B cell (primary cell): Measurements from ENCODE around the gene DEGS1. TPM values are rescaled to one million over a fixed set of nuclear protein-coding genes. Genes with fewer than 3 reads are reported as not detected.

Experiments used
- ATAC-seq: fragments of 200-7000 bp; cut with Tn5 transposase; one replicate; pipeline ENCODE4 v1.10.0; 2021; ENCODE audit warnings: low read depth, mild to moderate bottlenecking, moderate number of reproducible peaks, moderate library complexity
- CTCF ChIA-PET: fragments of 350-600 bp; sonication (Branson Sonifier 250); formaldehyde crosslinking; loops from one replicate; lab custom pipeline; 2021; ENCODE audit warnings: antibody characterized with exemption, inconsistent platforms; lab: Charles Lee
- POLR2A ChIA-PET: fragments of 350-600 bp; sonication (Branson Sonifier 250); formaldehyde crosslinking; loops from one replicate; lab custom pipeline; 2021; ENCODE audit warnings: antibody characterized with exemption; lab: Charles Lee
- DNase-seq: peaks from one replicate; pipeline ENCODE4 v3.0.0; 2013
- H2AFZ ChIP-seq: 2 replicates; pipeline ENCODE4 v1.6.1; 2012; ENCODE audit warnings: mild to moderate bottlenecking, low read depth, low read length; ENCODE audit not compliant: insufficient read depth, poor library complexity, severe bottlenecking
- H3K27ac ChIP-seq, 2 donors: 1 replicate in 1 of 2; 2 replicates in 1 of 2; pipeline ENCODE4 v1.5.1; 2012 to 2013; ENCODE audit warnings: low read length in 2 of 2, mild to moderate bottlenecking in 2 of 2, moderate library complexity in 1 of 2
- H3K27me3 ChIP-seq, 4 experiments: fragments of 200-600 bp in 1 of 4; sonication (generic) in 1 of 4; replicated peaks in 1 of 4; 1 replicate in 2 of 4; 2 replicates in 2 of 4; pipeline versions ENCODE4 v1.6.1 to v1.7.0; 2013 to 2016; ENCODE audit warnings: low read length in 3 of 4, mild to moderate bottlenecking in 2 of 4, mixed read lengths in 1 of 4, moderate library complexity in 1 of 4; ENCODE audit not compliant: insufficient read depth in 4 of 4, control insufficient read depth in 3 of 4; ENCODE audit errors: control extremely low read depth in 1 of 4
- H3K36me3 ChIP-seq, 2 experiments: replicated peaks in 1 of 2; 1 replicate in 1 of 2; 2 replicates in 1 of 2; pipeline versions ENCODE4 v1.6.1 to v1.7.1; 2013; ENCODE audit warnings: low read length in 1 of 2; ENCODE audit not compliant: insufficient read depth in 2 of 2, control insufficient read depth in 1 of 2; ENCODE audit errors: control extremely low read depth in 1 of 2, extremely low read depth in 1 of 2
- H3K4me1 ChIP-seq, 2 donors: fragments of 200-600 bp in 1 of 2; sonication (generic) in 1 of 2; 1 replicate in 1 of 2; 2 replicates in 1 of 2; pipeline versions ENCODE4 v1.5.1 to v1.6.1; 2013 to 2017; ENCODE audit warnings: low read length in 2 of 2; ENCODE audit not compliant: control insufficient read depth in 2 of 2, insufficient read depth in 2 of 2
- H3K4me2 ChIP-seq: replicated peaks from 2 replicates; pipeline ENCODE3; 2012; ENCODE audit warnings: mild to moderate bottlenecking, low read depth, low read length; ENCODE audit not compliant: poor library complexity, severe bottlenecking
- H3K4me3 ChIP-seq, 5 experiments: fragments of 200-600 bp in 1 of 5; sonication (generic) in 1 of 5; 1 replicate in 3 of 5; 2 replicates in 2 of 5; pipeline versions ENCODE4 v1.5.1 to v1.7.0; 2011 to 2016; ENCODE audit warnings: low read length in 4 of 5, mild to moderate bottlenecking in 4 of 5, low read depth in 2 of 5, control low read depth in 1 of 5, moderate library complexity in 1 of 5; ENCODE audit not compliant: insufficient read depth in 1 of 5; ENCODE audit errors: control extremely low read depth in 1 of 5, extremely low read depth in 1 of 5
- H3K79me2 ChIP-seq: fragments of 200-600 bp; sonication (generic); one replicate; pipeline ENCODE4 v1.6.0; 2016; ENCODE audit warnings: low read length; ENCODE audit not compliant: control insufficient read depth, insufficient read depth
- H3K9ac ChIP-seq: fragments of 200-600 bp; sonication (generic); 2 replicates; pipeline ENCODE4 v1.6.1; 2017; ENCODE audit warnings: mild to moderate bottlenecking, low read length, moderate library complexity
- H3K9me3 ChIP-seq, 3 donors: one replicate each; pipeline versions ENCODE4 v1.6.1 to v1.7.1; 2013; ENCODE audit warnings: low read length in 2 of 3; ENCODE audit not compliant: control insufficient read depth in 2 of 3, insufficient read depth in 1 of 3; ENCODE audit errors: control extremely low read depth in 1 of 3
- H4K20me1 ChIP-seq: 2 replicates; pipeline ENCODE4 v1.6.0; 2012; ENCODE audit warnings: mild to moderate bottlenecking, low read length; ENCODE audit not compliant: insufficient read depth, control insufficient read depth, poor library complexity, severe bottlenecking
- H3K27ac Mint-ChIP-seq: one replicate; pipeline ENCODE4 v1.8.0; 2021; ENCODE audit warnings: mixed read lengths
- H3K27me3 Mint-ChIP-seq: one replicate; pipeline ENCODE4 v1.8.0; 2021; ENCODE audit warnings: mixed read lengths
- H3K4me1 Mint-ChIP-seq: one replicate; pipeline ENCODE4 v1.8.0; 2021; ENCODE audit warnings: mixed read lengths
- H3K4me3 Mint-ChIP-seq: one replicate; pipeline ENCODE4 v1.8.0; 2021; ENCODE audit warnings: mixed read lengths
- H3K9me3 Mint-ChIP-seq: one replicate; pipeline ENCODE4 v1.8.0; 2022; ENCODE audit warnings: mixed read lengths; ENCODE audit not compliant: insufficient read depth
- EZH2 ChIP-seq: IDR thresholded peaks from 2 replicates; pipeline ENCODE4 v1.6.1; 2012; ENCODE audit warnings: borderline replicate concordance, low read depth, mild to moderate bottlenecking, moderate library complexity, low read length; ENCODE audit not compliant: insufficient read depth, poor library complexity, severe bottlenecking
- WGBS: methylation state at CpG from one replicate; pipeline ENCODE4 v1.1.5; 2013; ENCODE audit warnings: missing lambda C conversion rate; ENCODE audit not compliant: insufficient coverage; 5-methylcytosine and 5-hydroxymethylcytosine counted together
- intact Hi-C: fragments of 100-400 bp; cut with micrococcal nuclease; formaldehyde crosslinking; loops from one replicate; pipeline ENCODE4 v1.10.0; 2022
- polyA plus RNA-seq: library from polyadenylated mRNA; depleted of rRNA; stranded (reverse); fragments of >200 nt; gene quantifications from 2 replicates; pipeline ENCODE4 v1.2.3, GENCODE V29; 2012
- total RNA-seq, 2 donors: library from RNA; stranded (reverse); fragments of 120-200 nt in 1 of 2; gene quantifications; 1 replicate in 1 of 2; 2 replicates in 1 of 2; pipeline versions ENCODE4 v1.2.3 to v1.2.4, GENCODE V29; 2013 to 2022
- TF ChIP-seq, protein P1 (sequence below): fragments of 200-600 bp; IDR thresholded peaks from one replicate; pipeline ENCODE4 v1.8.0; 2022; ENCODE audit warnings: antibody characterized with exemption, mild to moderate bottlenecking

The DEGS1 gene
- total and polyA plus RNA-seq, 2 donors (not counting 1 experiment from before 2014, with no cell fraction given) = 49.0 to 52.1 TPM

DNA sequence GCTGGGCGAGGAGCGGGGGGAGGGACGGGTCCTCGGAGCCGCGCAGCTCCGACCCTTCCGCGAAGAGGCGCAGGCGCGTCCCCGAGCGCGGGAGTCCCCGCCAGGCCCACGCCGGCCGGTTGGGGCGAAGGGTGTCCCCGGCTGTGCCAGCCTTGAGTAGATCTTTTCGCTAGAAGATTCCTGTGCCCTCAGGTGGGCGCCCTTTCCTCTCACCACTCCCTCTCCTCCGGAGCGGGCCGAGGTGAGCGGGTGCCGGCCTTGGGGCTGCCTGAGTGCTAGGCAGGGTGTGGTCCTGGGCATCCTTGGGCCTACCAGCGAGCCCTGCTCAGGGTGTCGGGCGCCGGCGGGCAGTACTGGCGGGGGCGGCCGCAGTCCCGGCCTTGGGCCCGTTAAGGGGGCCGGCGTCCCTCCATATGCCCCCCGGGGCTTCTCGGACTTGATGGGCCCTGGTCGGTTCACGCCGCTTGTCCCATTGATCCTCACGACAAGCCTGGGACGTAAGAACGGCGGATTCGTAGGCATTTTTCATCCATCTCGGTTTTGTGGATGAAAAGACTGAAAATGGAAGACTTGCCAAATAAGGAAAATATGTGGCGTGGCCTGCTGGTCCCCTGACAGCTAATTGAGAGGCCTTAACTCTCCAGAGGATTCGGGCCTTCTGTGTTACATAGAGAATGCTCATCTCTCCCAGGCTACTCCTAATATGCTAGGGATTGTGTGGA lies 712 bp downstream of the DEGS1 start:
- Histone ChIP-seq H2AFZ (peak overlapping the region; percentile 74), H3K4me1 (peaks cover 45 to 51% of the 10 kb centered on the region in 2 donors), H3K36me3 (peaks cover 0 to 1% of the 10 kb centered on the region in 2 experiments), H3K4me3 (peak overlapping the region; percentile 58 to 83 (median 81)), H3K27me3 (no peaks in the 10 kb centered on the region), H4K20me1 (peaks cover 46% of the 10 kb centered on the region), H3K9me3 (peaks cover 0 to 6% (median 0%) of the 10 kb centered on the region in 3 donors), H3K4me2 (peak overlapping the region; percentile 78), H3K9ac (peak overlapping the region; percentile 79), H3K27ac (peak overlapping the region; percentile 90 to 99), H3K79me2 (peaks cover 57% of the 10 kb centered on the region)
- H3K9me3 Mint-ChIP-seq = no peaks in the 10 kb centered on the region
- peak; percentile 86 for DNase-seq
- peak overlapping the region; percentile 94 for H3K27ac Mint-ChIP-seq
- no peaks in the 10 kb centered on the region for H3K27me3 Mint-ChIP-seq
- 1% methylated on average over 46 of the region's 53 CpGs for WGBS
- no peak for TF ChIP-seq EZH2
- TF ChIP-seq, protein P1, sequence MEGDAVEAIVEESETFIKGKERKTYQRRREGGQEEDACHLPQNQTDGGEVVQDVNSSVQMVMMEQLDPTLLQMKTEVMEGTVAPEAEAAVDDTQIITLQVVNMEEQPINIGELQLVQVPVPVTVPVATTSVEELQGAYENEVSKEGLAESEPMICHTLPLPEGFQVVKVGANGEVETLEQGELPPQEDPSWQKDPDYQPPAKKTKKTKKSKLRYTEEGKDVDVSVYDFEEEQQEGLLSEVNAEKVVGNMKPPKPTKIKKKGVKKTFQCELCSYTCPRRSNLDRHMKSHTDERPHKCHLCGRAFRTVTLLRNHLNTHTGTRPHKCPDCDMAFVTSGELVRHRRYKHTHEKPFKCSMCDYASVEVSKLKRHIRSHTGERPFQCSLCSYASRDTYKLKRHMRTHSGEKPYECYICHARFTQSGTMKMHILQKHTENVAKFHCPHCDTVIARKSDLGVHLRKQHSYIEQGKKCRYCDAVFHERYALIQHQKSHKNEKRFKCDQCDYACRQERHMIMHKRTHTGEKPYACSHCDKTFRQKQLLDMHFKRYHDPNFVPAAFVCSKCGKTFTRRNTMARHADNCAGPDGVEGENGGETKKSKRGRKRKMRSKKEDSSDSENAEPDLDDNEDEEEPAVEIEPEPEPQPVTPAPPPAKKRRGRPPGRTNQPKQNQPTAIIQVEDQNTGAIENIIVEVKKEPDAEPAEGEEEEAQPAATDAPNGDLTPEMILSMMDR = no peak
- peak overlapping the region; percentile 93 for H3K4me3 Mint-ChIP-seq
- ATAC-seq = peak; percentile 48
- ChIA-PET POLR2A (interaction anchor here (1.0 to 3.4 kb wide), 6 partner anchors 15 to 146 kb away, joined by 3 to 21 read pairs (median 9); partner anchors contain the start of gene NVL), CTCF (interaction anchor here (1.0 to 2.7 kb wide), 6 partner anchors 9 to 150 kb away, joined by 3 to 20 read pairs (median 4); no protein-coding TSS in a partner anchor)
- intact Hi-C loops = loop anchor here (1.0 to 5.0 kb wide), 9 partner anchors 15 to 339 kb away; partner anchors contain the start of genes CNIH4, NVL, TP53BP2 and WDR26
- peaks cover 41% of the 10 kb centered on the region for H3K4me1 Mint-ChIP-seq
